GM21515 (cell line): ENCODE measurements around the gene ZCCHC2.

Experiments
- ATAC-seq: cut with Tn5 transposase; IDR thresholded peaks from one replicate; pipeline ENCODE4 v1.9.1; 2021; ENCODE audit not compliant: unreplicated experiment

The ZCCHC2 gene

DNA sequence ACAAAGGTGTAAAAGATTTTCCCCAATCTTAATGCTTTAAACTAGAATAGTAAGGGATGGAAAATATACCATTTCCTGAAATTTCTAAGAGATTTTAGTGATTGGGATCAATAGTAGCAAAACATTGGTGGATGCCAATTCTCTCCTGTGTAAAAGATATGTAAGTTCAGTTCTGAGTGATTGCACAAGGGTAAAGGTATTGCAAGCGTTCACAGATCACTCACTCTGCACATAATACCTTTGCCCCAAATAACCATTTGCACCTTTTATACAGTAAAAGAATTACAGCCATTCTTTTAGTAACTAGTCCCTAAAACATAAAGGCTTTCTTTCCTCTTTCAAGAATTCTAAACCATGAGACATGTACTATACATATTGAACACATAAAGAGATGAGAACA, 13.0 kb upstream of the ZCCHC2 start:
- ATAC-seq: no peak

DNA sequence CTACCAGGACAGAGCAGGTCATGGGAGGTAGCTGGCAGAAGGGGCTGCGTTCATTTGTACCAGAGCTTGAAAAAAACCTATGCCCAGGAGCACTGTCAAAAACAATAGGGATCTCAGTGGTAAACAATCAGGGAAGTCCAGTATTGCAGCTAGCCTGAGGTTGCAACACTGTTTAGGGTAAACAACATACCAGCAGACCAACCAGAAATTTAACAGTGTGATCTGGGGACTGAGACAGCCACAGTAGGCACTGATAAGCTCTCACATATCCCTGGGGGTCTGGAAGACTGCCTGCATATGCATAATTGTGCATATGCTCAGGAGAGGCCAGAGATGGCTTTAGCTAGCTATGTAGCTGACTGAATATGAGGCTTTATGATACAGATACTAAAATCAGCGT, 12.0 kb upstream of the ZCCHC2 start:
- no peak for ATAC-seq

DNA sequence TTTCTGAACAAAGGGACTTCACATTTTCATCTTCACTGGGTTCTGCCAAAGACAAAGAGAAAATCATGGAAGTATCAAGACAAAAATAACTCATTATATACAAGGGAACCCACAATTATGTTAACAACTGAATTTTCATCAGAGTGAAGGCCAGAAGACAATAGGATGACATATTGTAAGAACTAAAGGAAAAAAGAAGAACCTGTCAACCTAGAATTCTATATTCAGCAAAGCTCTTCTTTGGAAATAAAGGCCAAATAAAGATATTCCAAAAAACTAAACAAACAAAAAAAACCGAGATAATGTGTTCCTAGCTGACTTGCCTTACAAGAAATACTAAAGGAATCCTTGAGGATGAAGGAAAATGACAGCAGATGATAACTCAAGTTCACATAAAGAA, 10.3 kb upstream of the ZCCHC2 start:
- ATAC-seq: no peak

DNA sequence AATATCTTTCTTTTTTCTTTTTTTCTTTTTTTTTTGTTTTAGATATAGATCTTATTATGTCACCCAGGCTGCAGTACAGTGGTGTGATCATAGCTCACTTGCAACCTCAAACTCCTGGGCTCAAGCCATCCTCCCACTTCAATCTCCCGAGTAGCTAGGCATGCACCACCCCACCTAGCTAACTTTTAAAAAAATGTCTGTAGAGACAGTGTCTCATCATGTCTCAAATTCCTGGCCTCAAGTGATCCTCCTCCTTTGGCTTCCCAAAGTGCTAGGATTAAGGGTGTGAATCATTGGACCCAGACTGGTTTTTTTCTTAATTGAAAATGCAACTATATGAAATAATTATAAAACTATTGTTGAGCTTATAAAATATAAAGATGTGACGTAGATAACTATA, 9.8 kb upstream of the ZCCHC2 start:
- ATAC-seq: no peak

DNA sequence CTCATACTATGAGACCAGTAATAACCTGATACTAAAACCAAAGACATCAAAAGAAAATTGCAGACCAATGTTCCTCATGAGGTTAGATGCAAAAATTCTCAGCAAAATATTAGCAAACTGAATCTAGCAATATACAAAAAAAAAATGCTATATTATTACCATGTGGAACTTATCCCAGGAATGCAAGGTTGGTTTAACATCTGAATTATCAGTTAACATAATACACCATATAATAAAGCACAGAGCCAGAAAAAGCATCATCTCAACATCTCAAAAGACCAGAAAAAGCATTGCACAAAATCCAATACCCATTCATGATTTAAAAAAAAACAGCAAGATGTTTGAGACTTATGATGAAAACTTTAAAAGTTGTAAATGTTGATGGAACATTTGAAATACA, 8.3 kb upstream of the ZCCHC2 start:
- no peak for ATAC-seq

DNA sequence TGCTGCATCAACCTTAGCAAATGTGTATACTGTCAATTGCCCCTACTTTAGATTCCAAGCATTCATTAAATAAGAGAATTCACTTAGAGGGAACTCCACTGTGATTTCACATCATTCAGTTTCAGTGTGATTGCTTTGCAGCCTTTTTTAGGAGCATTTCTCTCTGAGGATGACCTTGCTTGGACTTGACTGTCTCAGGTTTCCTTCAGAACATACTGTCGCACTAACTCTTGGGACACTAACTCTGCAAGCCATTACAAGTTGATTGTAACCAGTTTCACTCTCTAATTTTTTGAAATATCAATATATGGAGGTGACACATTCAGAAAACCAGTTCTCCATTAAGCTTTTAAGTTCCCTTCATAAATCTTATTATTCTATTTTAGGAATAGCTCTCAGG, 6.6 kb upstream of the ZCCHC2 start:
- no peak for ATAC-seq

DNA sequence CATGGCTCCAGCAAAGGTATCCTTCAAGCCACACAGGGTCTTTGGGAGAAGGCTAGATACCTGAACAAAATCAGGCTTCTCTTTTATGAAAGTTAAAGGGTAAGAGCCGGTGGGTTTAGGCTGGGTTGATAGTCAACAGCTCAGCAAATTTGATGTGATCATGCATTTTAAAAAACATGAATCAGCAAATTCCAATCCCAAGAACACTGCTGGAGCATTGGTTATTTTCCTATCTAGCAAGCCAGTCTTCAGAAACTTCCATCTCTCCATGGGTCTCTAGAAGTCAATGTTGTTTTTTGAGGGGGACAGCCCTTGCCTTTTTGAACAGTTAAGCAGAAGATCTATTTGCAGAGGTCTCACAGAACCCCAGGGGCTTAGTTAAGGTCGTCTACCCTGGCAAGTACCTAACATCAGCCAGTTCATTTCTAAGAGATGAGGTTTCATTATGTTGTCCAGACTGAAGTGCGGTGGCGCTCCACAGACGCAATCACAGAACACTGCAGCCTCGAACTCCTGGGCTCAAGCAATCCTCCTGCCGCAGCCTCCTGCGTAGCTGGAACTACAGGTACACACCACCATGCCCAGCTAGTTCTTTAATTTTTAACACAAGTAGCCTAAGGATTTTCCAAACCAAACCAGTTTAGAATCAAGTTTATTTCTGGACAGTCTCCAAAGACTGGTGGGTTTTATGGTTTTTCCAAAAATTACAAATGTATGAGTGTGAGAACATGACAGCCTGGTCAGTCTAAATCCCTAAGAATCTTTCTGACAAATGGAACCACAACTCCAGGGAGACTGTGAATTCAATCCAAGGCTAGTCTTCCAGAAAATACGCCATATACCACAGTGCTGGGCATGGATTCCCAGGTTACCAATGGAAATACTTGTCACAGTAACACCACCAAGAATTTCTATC, 4.1 kb upstream of the ZCCHC2 start:
- ATAC-seq: no peak

DNA sequence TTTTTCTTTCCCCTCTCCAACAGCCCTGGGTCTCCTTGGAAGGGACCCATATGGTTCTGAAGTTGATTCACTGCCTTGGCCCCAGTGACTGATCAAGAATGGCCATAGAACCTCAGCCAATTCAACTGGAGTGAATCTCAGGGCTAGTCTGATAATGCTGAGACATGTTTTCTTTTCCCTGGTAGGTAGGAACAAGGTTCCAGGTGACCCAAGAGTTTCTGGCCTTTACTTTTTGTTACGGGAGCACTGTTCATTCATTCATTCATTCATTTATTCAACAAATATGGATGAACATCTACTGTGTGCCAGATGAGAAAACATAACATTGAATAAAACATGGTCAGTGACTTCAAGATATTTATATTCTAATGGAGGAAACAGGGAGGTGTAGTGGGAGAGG, 3.1 kb upstream of the ZCCHC2 start:
- ATAC-seq: no peak

DNA sequence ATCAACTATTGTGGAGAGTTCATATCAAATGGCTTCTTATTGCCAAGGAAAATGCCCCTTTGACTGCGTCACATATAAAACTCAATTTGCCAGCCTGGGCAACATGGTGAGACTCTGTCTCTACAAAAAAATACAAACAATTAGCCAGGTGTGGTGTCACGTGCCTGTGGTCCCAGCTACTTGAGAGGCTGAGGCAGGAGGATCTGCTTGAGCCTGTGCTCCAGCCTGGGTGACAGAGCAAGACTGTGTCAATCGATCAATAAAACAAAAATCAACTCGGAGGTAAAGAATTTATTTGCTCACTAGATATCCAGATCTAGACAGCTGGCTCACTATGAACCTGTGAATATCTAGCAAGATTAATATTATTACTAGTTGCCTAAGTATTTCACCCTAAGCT, 1.7 kb upstream of the ZCCHC2 start:
- no peak for ATAC-seq

DNA sequence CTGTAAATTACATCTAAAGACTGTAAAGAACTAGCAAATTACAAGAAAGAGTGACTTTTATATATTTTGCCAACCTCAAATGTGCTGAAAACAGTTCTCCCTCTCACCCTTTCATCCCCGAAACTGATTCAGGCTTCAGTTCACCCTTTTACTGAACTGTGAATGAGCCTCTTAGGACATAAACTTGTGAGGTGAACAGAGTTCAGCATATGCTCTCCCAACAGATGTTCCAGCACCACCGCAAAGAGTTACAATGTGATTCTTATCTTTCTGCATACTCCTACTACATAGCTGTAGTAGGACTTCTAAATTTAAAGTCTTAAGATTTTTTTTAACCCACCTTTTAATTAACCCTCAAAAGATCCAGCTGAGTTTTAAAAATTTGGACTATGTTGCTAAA, 1.2 kb upstream of the ZCCHC2 start:
- no peak for ATAC-seq

DNA sequence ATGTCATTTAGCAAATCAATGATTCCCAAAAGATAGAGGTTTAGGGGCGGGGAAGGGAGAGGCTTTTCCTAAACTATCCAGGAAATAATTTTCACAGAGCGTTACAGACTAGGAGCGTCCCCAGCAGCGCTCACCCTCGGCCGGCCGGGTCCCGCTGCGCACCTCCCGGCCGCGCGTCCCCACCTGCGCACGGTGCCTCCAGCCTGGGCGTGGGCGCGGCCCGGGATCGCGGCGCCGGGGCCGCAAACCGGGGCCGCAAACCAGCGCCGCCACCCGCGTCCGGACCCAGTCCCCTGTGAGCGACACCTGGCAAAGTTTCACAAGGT, 684 bp upstream of the ZCCHC2 start:
- peak; percentile 6 for ATAC-seq

DNA sequence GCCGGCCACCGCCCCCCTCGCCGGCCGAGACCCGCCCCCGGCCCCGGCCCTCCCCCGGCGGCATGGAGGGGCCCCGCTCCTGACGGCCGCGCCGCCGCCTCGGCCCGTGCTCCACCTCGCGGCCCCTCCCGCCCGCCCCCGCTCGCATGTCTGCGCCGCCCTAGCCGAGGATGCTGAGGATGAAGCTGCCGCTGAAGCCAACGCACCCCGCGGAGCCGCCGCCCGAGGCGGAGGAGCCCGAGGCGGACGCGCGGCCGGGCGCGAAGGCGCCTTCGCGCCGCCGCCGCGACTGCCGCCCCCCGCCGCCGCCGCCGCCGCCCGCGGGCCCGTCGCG, 397 bp downstream of the ZCCHC2 start:
- ATAC-seq: no peak

DNA sequence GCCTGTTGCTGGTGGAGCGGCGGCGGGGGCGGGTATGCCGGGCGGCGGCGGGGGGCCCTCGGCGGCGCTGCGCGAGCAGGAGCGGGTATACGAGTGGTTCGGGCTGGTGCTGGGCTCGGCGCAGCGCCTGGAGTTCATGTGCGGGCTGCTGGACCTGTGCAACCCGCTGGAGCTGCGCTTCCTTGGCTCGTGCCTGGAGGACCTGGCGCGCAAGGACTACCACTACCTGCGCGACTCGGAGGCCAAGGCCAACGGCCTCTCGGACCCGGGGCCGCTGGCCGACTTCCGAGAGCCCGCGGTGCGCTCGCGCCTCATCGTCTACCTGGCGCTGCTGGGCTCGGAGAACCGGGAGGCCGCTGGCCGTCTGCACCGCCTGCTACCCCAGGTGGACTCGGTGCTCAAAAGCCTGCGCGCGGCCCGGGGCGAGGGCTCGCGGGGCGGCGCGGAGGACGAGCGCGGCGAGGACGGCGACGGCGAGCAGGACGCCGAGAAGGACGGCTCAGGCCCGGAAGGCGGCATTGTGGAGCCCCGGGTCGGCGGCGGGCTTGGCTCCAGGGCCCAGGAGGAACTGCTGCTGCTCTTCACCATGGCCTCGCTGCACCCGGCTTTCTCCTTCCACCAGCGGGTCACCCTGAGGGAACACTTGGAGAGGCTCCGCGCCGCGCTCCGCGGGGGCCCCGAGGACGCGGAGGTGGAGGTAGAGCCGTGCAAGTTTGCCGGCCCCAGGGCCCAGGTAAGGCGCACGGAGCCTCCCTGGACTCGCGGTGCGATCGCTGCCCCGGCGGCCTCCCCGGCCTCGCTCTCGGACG, 1.0 kb downstream of the ZCCHC2 start:
- ATAC-seq: no peak

DNA sequence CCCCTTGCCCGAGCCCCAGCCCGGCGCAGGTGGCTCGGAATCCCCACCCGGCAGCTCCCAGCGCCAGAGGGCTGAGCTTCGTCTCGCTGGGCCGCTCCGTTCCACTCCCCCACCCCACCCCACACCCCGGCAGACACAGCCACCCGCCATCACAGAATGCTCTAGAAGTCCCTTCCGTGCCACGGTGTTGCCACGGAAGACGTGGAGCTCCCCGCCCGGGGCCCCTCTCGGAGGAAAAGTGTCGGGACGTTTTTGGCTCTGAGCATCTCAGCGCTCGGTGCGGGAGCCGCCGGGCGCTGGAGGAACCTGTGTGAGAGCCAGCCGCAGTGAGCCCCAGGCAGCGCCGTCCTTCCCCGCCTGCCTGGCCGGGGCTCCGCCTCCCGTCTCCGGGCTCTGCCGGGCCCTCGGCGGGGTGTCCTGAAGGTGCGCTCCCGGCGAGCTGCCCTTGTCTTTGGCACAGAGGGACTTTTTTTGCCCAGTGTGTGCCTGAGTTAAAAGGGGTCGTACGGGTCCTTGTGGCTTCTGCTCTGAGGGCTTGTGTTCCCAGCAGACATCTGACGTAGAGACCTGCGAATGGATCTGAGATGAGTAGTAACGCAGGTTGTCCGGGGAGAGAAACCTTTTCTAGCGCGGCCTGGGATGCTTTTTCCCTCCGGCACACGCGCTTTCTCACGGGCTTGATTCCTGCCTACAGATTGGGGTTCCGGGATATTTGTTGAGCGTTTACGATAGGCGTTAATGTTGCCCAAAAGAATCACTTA, 1.8 kb downstream of the ZCCHC2 start:
- no peak for ATAC-seq

DNA sequence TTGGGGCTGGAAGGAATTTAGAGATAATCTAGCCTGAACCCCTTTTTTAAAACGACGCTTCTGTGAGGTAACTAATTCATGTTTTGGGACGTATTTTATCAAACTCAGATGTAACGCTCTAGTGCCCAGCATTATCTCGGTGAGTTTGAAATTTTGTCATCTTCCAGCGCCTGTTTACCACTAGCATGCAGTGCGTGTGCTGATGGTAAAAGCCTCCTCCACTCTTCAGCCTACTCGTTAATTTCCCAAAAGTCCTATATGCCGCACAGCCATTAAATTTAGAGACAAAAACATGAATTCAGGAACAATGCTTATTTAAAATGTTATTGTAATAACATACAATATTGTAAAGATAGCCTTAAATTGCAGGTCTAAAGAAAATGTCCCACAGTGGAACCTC, 2.8 kb downstream of the ZCCHC2 start:
- no peak for ATAC-seq

DNA sequence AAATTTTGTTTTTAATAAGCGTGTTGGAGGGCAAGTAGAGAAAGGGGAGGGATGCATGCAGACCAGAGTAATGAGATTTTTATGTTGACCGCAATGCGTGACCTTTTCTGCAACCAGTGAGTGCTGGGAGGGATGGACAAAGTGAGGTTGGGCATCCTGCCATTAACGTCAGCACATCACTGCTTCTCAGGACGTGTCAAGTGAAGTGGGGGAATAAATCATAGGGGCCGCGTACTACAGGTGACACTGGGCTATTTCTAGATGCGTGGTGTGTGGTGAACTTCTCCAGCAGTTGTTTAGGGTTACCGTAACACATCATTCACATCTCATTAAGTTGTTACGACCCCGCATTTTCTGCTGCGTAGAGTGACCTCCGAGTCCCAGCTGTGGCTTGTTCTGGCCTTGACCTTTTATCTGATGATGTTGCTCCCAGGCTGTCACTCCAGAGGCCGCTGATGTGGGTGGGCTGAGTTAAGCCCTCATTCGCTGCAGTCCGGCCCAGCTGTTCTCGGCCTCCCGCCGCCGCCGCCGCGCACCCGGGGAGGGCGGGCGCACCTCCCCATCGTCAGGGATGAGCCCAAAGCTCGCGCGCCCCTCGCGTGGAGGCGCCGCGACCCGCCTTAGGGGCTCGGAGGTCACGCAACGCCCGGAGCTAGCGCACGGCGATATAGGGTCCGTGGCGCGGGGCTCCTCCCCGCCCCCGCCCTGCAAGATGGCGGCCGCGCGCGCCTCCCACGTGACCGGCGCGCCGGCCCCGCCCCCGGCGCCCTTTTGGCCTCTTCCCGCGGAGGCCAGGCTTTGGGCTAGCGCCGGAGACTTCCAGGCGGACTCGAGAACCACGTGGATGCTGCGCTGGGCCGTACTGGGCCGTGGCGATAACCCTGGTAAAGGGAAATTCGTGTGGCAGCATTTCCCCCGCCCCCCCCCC, 3.5 kb downstream of the ZCCHC2 start:
- peak; percentile 11 for ATAC-seq

DNA sequence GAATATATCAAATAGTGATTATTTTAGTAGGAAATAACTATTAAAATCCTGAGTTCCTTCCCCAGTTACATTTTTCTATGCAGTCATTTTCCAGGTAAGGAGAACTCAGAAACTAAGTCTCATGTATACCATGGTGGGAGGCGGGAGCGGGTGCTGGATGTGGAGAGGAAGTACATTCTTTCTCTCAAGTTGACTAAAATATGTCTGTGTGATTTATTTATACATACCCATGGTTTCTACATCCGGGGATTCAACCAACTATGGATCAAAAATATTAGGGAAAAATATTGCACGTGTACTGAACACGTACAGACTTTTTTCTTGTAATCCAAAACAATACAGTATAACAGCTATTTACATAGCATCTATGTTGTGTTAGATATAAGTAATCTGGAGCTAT, 6.8 kb downstream of the ZCCHC2 start:
- no peak for ATAC-seq

DNA sequence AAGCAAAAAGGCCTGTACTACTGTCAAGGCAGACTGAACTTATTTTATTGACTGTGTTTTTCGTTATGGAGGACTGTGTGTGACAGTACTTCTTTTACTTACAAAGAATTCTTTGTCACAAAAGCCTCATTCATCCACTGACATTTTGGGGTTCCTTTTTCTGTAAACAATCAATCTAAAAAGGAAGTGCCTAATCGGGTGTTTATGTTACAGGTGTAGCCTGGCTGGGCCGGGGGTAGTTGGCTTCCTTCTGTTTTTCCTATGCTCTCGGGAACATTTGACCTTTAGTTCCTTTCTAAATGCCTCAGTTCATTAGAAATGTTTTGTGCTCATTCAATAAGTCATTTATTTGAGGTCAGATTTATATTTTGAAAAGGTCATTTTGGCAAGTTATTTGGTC, 8.3 kb downstream of the ZCCHC2 start:
- no peak for ATAC-seq

DNA sequence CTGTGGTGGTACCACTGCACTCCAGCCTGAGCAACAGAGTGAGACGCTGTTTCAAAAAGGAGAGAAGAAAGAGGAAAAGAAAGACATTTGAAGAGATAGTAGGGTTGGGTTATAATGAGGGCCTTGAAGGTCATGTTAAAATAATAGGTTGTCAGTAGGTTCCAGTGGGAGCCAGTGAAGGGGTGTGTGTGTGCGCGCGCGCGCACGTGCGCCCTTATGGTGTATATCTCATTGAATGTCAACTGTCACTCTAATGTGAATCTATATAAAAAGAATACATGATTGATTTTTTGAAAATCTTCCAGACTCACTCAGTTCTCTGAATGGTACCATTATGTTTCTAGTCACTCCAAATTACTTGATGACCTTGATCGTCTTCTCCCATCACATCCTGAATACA, 9.1 kb downstream of the ZCCHC2 start:
- no peak for ATAC-seq

DNA sequence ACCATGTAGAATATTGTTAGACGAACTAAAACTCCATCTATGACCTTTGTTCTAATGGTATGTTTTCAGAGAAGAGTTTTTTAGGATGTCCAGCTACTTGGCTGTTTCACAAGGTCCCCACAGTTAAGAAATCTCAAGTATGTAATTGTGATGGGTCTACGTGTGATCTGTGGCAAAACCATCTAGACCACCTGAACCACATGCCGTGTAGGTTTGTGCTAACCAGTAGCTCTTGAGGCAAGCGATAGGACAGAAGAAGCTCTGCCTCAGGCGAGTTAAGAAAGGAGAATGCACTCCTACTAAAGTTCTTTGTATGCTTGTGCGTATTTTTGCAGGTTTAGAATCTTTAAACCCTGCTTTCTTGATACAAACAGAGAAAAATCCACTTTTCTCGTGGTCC, 13.2 kb downstream of the ZCCHC2 start:
- ATAC-seq: no peak
